HG02610 (cell line): ENCODE measurements around the gene CIC.

ENCODE experiments used
- ATAC-seq: cut with Tn5 transposase; IDR thresholded peaks from one replicate; pipeline ENCODE4 v1.9.1; 2021; ENCODE audit warnings: mild to moderate bottlenecking, moderate library complexity; ENCODE audit not compliant: unreplicated experiment

CIC gene

GRCh38 chr19:42286349-42287016, 17.4 kb downstream of the CIC start:
- ATAC-seq = no peak

GRCh38 chr19:42287017-42287826, 18.2 kb downstream of the CIC start:
- no peak for ATAC-seq

- ATAC-seq = no peak
Measured at GRCh38 chr19:42287827-42288107, 18.7 kb downstream of the CIC start.

GRCh38 chr19:42288387-42288786, 19.3 kb downstream of the CIC start:
- no peak for ATAC-seq

- ATAC-seq = no peak
Measured at GRCh38 chr19:42288881-42289555, 20.0 kb downstream of the CIC start.

- ATAC-seq = no peak
Measured at GRCh38 chr19:42289556-42290041, 20.5 kb downstream of the CIC start.

GRCh38 chr19:42290136-42290522, 21.1 kb downstream of the CIC start:
- ATAC-seq = no peak

- ATAC-seq = no peak
Measured at GRCh38 chr19:42290523-42291434, 21.7 kb downstream of the CIC start.

- ATAC-seq = no peak
Measured at GRCh38 chr19:42291435-42291810, 22.4 kb downstream of the CIC start.

GRCh38 chr19:42292042-42292960, 23.2 kb downstream of the CIC start:
- ATAC-seq = no peak

- ATAC-seq = no peak
Measured at GRCh38 chr19:42292963-42293362, 23.9 kb downstream of the CIC start.

GRCh38 chr19:42293540-42293939, 24.5 kb downstream of the CIC start:
- no peak for ATAC-seq

GRCh38 chr19:42293948-42294347, 24.9 kb downstream of the CIC start:
- ATAC-seq = no peak

GRCh38 chr19:42294471-42295137, 25.6 kb downstream of the CIC start:
- no peak for ATAC-seq

- no peak for ATAC-seq
Measured at GRCh38 chr19:42295342-42295741, 26.3 kb downstream of the CIC start.

GRCh38 chr19:42295831-42296525, 26.9 kb downstream of the CIC start:
- ATAC-seq = no peak

- ATAC-seq = no peak
Measured at GRCh38 chr19:42297039-42297438, 28.0 kb downstream of the CIC start.

- no peak for ATAC-seq
Measured at GRCh38 chr19:42301646-42302203, 32.7 kb downstream of the CIC start, which contains the start of gene PRR19. Gene PRR19 (plus strand): TSS chr19:42302132. CDS start chr19:42309585, 7,453 bp downstream.
